ENCODE results near the gene RNF121.

GRCh38 chr11:72023335-72023734, 94.5 kb downstream of the RNF121 start:
- TF ChIP-seq ATF2 (IDR thresholded peaks at IDR 0.05; ENCODE audit: low read length) (no peak), SAP30 (IDR thresholded peaks at IDR 0.05; ENCODE audit: insufficient read depth, insufficient replicate concordance, low read length) (no peak), BRCA1 (IDR thresholded peaks at IDR 0.05; ENCODE audit: low read depth, low read length) (no peak), TAF1 (IDR thresholded peaks at IDR 0.05; ENCODE audit: low read depth, low read length) (no peak), EZH2 (IDR thresholded peaks at IDR 0.05; ENCODE audit: low read depth, low read length, severe bottlenecking) (no peak), SUZ12 (IDR thresholded peaks at IDR 0.05; ENCODE audit: low read length) (no peak), CTCF (IDR thresholded peaks at IDR 0.05; ENCODE audit: control extremely low read depth in 1 of 3, insufficient read depth in 1 of 3, low read depth in 1 of 3, low read length in 3 of 3) (no peak), CHD2 (IDR thresholded peaks at IDR 0.05; ENCODE audit: low read length) (no peak), POLR2AphosphoS5 (IDR thresholded peaks at IDR 0.05; ENCODE audit: low read depth, low read length) (no peak), SIN3A (conservative IDR thresholded peaks at IDR 0.05 in 1 of 2, IDR thresholded peaks at IDR 0.05 in 1 of 2; ENCODE audit: low read depth in 1 of 2, low read length in 2 of 2) (no peak)

Data from H1 (cell line).